ENCODE measurements around the gene TMEM255B.

Gene TMEM255B

DNA sequence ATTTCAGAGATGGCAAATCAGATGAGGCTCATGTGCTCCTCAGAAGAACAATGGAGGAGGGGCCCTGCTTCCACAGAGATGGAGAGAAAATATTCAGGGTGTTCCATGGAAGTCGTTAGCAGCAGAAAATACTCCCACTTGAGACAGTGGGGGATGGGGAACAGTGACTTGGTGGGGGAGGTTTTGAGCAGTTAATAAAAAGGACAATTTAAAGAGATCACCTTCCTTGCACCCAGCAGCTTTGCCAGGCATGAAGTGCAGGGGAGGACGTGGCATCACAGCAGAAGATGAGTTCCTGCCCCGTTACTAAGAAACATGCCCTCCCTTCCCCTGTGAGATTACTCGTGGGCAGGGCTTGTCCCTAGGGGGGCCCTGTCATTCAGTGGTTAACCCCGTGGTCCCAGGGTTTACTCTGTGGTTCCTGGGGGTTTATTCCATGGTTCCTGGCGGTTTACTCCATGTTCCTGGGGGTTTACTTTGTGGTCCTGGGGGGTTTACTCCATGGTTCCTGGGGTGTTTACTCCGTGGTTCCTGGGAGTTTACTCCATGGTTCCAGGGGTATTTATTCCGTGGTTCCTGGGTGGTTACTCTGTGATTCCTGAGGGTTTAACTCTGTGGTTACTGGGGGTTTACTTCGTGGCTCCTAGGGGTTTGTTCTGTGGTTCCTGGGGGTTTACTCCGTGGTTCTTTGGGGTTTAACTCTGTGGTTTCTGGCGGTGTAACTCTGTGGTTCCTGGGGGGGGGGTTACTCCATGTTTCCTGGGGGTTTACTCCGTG is 49.2 kb downstream of the TMEM255B start:
- DNase-seq (ENCODE audit: low read depth) = no peak
- TF ChIP-seq, protein P1, sequence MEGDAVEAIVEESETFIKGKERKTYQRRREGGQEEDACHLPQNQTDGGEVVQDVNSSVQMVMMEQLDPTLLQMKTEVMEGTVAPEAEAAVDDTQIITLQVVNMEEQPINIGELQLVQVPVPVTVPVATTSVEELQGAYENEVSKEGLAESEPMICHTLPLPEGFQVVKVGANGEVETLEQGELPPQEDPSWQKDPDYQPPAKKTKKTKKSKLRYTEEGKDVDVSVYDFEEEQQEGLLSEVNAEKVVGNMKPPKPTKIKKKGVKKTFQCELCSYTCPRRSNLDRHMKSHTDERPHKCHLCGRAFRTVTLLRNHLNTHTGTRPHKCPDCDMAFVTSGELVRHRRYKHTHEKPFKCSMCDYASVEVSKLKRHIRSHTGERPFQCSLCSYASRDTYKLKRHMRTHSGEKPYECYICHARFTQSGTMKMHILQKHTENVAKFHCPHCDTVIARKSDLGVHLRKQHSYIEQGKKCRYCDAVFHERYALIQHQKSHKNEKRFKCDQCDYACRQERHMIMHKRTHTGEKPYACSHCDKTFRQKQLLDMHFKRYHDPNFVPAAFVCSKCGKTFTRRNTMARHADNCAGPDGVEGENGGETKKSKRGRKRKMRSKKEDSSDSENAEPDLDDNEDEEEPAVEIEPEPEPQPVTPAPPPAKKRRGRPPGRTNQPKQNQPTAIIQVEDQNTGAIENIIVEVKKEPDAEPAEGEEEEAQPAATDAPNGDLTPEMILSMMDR (IDR thresholded peaks at IDR 0.05; ENCODE audit: low read depth, low read length, missing control alignments) = no peak
- in situ Hi-C loops (cut with HindIII; ENCODE audit: low sequenced_read_pairs) = no loop called here

DNA sequence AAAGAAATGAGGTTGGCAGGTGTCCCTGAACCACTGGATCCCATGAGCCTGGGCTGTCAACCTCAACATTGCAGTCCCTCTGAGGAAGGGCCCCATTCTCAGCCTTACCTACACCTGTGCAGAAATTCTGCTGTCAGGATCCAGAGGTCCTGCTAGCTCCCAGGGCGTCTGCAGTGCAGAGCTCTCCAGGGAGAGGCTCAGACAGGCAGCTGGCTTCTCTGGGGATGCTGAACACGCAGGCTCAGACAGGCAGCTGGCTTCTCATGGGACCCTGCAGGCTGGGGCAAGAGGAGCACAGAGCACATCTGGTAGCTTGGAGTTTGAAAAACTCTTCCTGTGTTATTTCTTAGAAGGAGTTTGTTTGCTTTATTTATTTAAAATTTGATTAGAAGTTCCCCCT is 50.9 kb downstream of the TMEM255B start:
- no peak for DNase-seq (ENCODE audit: low read depth)
- in situ Hi-C loops (cut with HindIII; ENCODE audit: low sequenced_read_pairs) = loop anchor here (5.0 kb wide), 1 partner anchor 247 kb away; no protein-coding TSS in a partner anchor
- H3K4me3 ChIP-seq (ENCODE audit: low read depth, low read length) = no peak overlapping the region
- TF ChIP-seq, protein P1 (IDR thresholded peaks at IDR 0.05; ENCODE audit: low read depth, low read length, missing control alignments) = no peak

More for the DNA sequence above, 49.2 kb downstream of the TMEM255B start:
- H3K4me3 ChIP-seq (ENCODE audit: low read depth, low read length) = no peak overlapping the region

DNA sequence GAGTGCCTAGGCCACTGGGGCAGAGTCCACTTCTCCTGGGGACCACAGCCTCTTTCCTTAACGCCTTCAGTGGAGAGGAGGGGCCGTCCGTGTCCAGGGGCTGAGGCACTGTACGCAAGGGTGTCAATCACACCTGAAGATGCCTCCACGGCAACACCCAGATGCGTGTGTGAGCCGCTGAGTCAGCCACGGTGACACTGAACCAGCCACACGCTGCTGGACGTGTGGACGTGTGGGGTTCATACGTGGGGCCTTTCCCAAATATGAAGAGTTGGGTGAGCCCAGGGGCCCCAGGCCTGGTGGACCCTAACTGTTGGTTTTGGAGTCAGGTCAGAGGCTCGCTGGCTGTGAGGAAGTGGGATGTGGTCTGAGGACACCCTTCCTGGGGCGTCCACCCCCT is 51.6 kb downstream of the TMEM255B start:
- in situ Hi-C loops (cut with HindIII; ENCODE audit: low sequenced_read_pairs) = loop anchor here (5.0 kb wide), 1 partner anchor 247 kb away; no protein-coding TSS in a partner anchor
- TF ChIP-seq, protein P1 (IDR thresholded peaks at IDR 0.05; ENCODE audit: low read depth, low read length, missing control alignments) = no peak
- DNase-seq (ENCODE audit: low read depth) = no peak
- H3K4me3 ChIP-seq (ENCODE audit: low read depth, low read length) = no peak overlapping the region

DNA sequence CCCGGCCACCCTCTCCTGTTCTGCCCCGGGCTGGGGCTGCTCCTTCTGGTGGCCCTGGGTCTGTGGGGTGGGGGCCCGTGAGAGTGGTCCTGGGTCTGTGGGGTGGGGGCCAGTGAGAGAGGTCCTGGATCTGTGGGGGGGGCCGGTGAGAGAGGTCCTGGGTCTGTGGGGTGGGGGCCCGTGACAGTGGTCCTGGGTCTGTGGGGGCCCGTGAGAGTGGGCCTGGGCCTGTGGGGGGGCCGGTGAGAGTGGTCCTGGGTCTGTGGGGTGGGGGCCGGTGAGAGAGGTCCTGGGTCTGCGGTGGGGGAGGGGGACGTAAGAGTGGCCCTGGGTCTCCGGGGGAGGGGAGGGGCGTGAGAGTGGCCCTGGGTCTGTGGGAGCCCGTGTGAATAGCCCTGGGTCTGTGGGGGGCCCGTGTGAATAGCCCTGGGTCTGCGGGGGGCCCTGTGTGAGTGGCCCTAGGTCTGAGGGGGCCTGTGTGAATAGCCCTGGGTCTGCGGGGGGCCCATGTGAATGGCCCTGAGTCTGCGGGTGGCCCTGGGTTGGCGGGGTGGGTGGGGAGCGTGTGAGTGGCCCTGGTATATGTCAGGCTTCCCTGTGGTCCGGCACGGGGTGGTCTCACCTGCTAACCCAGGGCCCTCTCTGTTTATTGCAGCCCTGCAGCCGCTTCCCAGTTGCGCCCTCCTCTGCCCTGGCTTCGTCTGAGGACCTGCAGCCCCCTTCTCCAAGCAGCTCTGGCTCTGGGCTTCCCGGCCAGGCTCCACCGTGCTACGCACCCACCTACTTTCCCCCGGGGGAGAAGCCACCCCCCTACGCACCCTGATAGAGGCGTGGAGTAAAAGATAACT is 52.3 kb downstream of the TMEM255B start:
- no peak for DNase-seq (ENCODE audit: low read depth)
- no peak overlapping the region for H3K4me3 ChIP-seq (ENCODE audit: low read depth, low read length)
- in situ Hi-C loops (cut with HindIII; ENCODE audit: low sequenced_read_pairs) = loop anchor here (5.0 kb wide), 1 partner anchor 246 kb away; no protein-coding TSS in a partner anchor
- TF ChIP-seq, protein P1 (IDR thresholded peaks at IDR 0.05; ENCODE audit: low read depth, low read length, missing control alignments) = no peak

DNA sequence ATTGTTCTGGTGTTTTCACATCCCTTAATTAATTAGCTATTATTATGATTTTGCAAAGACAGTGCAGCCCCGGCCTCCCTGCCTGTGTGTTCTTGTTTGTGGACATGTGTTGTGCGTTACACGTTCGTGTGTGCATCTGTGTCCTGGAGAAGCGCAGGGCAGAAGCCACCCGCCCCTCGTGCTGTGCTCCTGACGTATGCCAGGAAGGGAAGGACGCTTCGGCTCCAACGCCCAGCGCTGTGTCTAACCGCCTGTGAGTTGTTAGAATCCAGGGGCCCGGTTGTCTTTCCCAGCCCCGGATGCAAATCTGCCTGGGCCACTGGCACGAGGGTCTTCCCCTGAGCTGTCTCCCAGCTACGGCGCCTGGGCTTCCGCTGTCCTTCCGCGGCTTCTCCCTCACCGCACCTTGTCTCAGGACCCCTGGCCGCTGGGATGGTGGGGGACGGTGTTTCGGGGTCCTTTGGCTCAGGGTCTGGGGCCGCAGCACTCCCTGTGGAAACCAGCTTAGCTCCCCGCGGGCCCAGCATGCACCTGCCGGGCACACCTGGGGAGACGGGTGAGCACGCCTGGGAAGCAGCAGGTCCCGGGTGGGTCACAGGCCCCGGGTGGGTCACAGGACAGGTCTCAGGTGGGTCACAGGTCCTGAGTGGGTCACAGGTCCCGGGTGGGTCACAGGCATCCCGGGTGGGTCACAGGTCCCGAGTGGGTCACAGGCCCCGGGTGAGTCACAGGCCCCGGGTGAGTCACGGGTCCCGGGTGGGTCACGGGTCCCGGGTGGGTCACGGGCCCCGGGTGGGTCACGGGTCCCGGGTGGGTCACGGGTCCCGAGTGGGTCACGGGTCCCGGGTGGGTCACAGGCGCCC is 53.4 kb downstream of the TMEM255B start:
- TF ChIP-seq, protein P1 (IDR thresholded peaks at IDR 0.05; ENCODE audit: low read depth, low read length, missing control alignments) = no peak
- no peak overlapping the region for H3K4me3 ChIP-seq (ENCODE audit: low read depth, low read length)
- DNase-seq (ENCODE audit: low read depth) = no peak
- in situ Hi-C loops (cut with HindIII; ENCODE audit: low sequenced_read_pairs) = loop anchor here (5.0 kb wide), 1 partner anchor 245 kb away; no protein-coding TSS in a partner anchor
